Trophoblast cell (in vitro differentiated cells and primary cell): Measurements from ENCODE around the gene GRB7.

Experiments
- DNase-seq, 2 donors: peaks; one replicate each; pipeline ENCODE4 v3.0.0-alpha.2; 2016
- H2AFZ ChIP-seq: 2 replicates; pipeline ENCODE4 v1.6.1; 2013; ENCODE audit warnings: low read length, moderate library complexity, mild to moderate bottlenecking; ENCODE audit not compliant: insufficient read depth, poor library complexity
- H2AK5ac ChIP-seq: 2 replicates; pipeline ENCODE4 v1.6.1; 2013; ENCODE audit warnings: mild to moderate bottlenecking, low read length
- H2BK120ac ChIP-seq: 2 replicates; pipeline ENCODE4 v1.6.1; 2013; ENCODE audit warnings: low read length, mild to moderate bottlenecking, moderate library complexity; ENCODE audit not compliant: insufficient read depth, poor library complexity
- H2BK12ac ChIP-seq: 2 replicates; pipeline ENCODE4 v1.6.1; 2013; ENCODE audit warnings: mild to moderate bottlenecking, low read length, moderate library complexity
- H2BK5ac ChIP-seq: 2 replicates; pipeline ENCODE4 v1.6.1; 2013; ENCODE audit warnings: low read length, low read depth, moderate library complexity, mild to moderate bottlenecking; ENCODE audit not compliant: poor library complexity
- H3K14ac ChIP-seq: 2 replicates; pipeline ENCODE4 v1.6.1; 2013; ENCODE audit warnings: mild to moderate bottlenecking, low read length
- H3K18ac ChIP-seq: 2 replicates; pipeline ENCODE4 v1.6.1; 2013; ENCODE audit warnings: mild to moderate bottlenecking, low read length
- H3K23ac ChIP-seq: 2 replicates; pipeline ENCODE4 v1.6.1; 2013; ENCODE audit warnings: low read length
- H3K27ac ChIP-seq: 2 replicates; pipeline ENCODE4 v1.5.1; 2013; ENCODE audit warnings: low read depth, mild to moderate bottlenecking, inconsistent platforms, low read length, moderate library complexity
- H3K27me3 ChIP-seq: 2 replicates; pipeline ENCODE4 v1.6.1; 2013; ENCODE audit warnings: inconsistent platforms, mild to moderate bottlenecking, low read length, moderate library complexity; ENCODE audit not compliant: insufficient read depth
- H3K36me3 ChIP-seq, 2 experiments: 1 replicate in 1 of 2; 2 replicates in 1 of 2; pipeline ENCODE4 v1.6.1; 2013; ENCODE audit warnings: low read length in 2 of 2, mild to moderate bottlenecking in 2 of 2, moderate library complexity in 1 of 2; ENCODE audit not compliant: insufficient read depth in 2 of 2, control insufficient read depth in 1 of 2
- H3K4ac ChIP-seq: 2 replicates; pipeline ENCODE4 v1.6.1; 2013; ENCODE audit warnings: low read depth, mild to moderate bottlenecking, low read length, moderate library complexity
- H3K4me1 ChIP-seq, 2 experiments: 1 replicate in 1 of 2; 2 replicates in 1 of 2; pipeline ENCODE4 v1.6.1; 2013; ENCODE audit warnings: low read length in 2 of 2, mild to moderate bottlenecking in 2 of 2, moderate library complexity in 1 of 2; ENCODE audit not compliant: insufficient read depth in 2 of 2, control insufficient read depth in 1 of 2
- H3K4me2 ChIP-seq: 2 replicates; pipeline ENCODE4 v1.6.1; 2013; ENCODE audit warnings: inconsistent platforms, mild to moderate bottlenecking, low read length, moderate library complexity
- H3K4me3 ChIP-seq: 2 replicates; pipeline ENCODE4 v1.5.1; 2013; ENCODE audit warnings: mild to moderate bottlenecking, low read depth, low read length, inconsistent platforms
- H3K79me1 ChIP-seq: one replicate; pipeline ENCODE4 v1.6.1; 2013; ENCODE audit warnings: low read length
- H3K79me2 ChIP-seq: 2 replicates; pipeline ENCODE4 v1.6.1; 2013; ENCODE audit warnings: low read length, mild to moderate bottlenecking; ENCODE audit not compliant: control insufficient read depth, insufficient read depth, poor library complexity
- H3K9ac ChIP-seq: 2 replicates; pipeline ENCODE4 v1.6.1; 2013; ENCODE audit warnings: mild to moderate bottlenecking, low read length
- H3K9me3 ChIP-seq: 2 replicates; pipeline ENCODE4 v1.6.1; 2013; ENCODE audit warnings: low read depth, mild to moderate bottlenecking, control low read depth, inconsistent platforms, low read length; ENCODE audit not compliant: insufficient read depth
- H4K12ac ChIP-seq: 2 replicates; pipeline ENCODE4 v1.6.1; 2013; ENCODE audit warnings: low read depth, mild to moderate bottlenecking, low read length, moderate library complexity
- H4K8ac ChIP-seq: 2 replicates; pipeline ENCODE4 v1.6.1; 2013; ENCODE audit warnings: low read depth, mild to moderate bottlenecking, low read length, moderate library complexity
- H4K91ac ChIP-seq: one replicate; pipeline ENCODE4 v1.6.1; 2013; ENCODE audit warnings: low read depth, mild to moderate bottlenecking, low read length, moderate library complexity
- WGBS: extraction: QIAGEN DNeasy Blood & Tissue Kit; methylation state at CpG from one replicate; pipeline ENCODE4 v1.1.7; 2013; ENCODE audit warnings: missing lambda C conversion rate; ENCODE audit not compliant: insufficient read length, insufficient coverage; ENCODE audit errors: extremely low coverage; 5-methylcytosine and 5-hydroxymethylcytosine counted together

Gene GRB7

GRCh38 chr17:39782980-39783379 lies 45.2 kb downstream of the GRB7 start:
- H3K9me3 ChIP-seq, result no peaks in the 10 kb centered on the region
- H3K9ac ChIP-seq, result no peak overlapping the region
- no peak overlapping the region for H4K12ac ChIP-seq
- H2AFZ ChIP-seq, result no peak overlapping the region
- H3K79me1 ChIP-seq, result peaks cover 2% of the 10 kb centered on the region
- H3K23ac ChIP-seq, result no peak overlapping the region
- no peak overlapping the region for H3K18ac ChIP-seq
- no peak overlapping the region for H3K14ac ChIP-seq
- no peak overlapping the region for H2AK5ac ChIP-seq
- H2BK5ac ChIP-seq, result no peak overlapping the region
- H3K27me3 ChIP-seq, result no peaks in the 10 kb centered on the region
- H3K27ac ChIP-seq, result no peak overlapping the region
- no CpG with 5 or more reads among the region's 1 CpG for WGBS
- no peak overlapping the region for H3K4me2 ChIP-seq
- no peaks in the 10 kb centered on the region for H3K79me2 ChIP-seq
- peak in 1 of 2 donors; percentile 68 for DNase-seq
- peaks cover 0 to 7% of the 10 kb centered on the region in 2 experiments for H3K4me1 ChIP-seq
- H3K36me3 ChIP-seq, result no peaks in the 10 kb centered on the region
- no peak overlapping the region for H3K4ac ChIP-seq
- no peak overlapping the region for H4K8ac ChIP-seq
- no peak overlapping the region for H2BK12ac ChIP-seq
- no peak overlapping the region for H2BK120ac ChIP-seq
- no peak overlapping the region for H3K4me3 ChIP-seq
- H4K91ac ChIP-seq, result no peak overlapping the region

- H3K14ac ChIP-seq, result no peak overlapping the region
- H2BK5ac ChIP-seq, result no peak overlapping the region
- H2BK120ac ChIP-seq, result no peak overlapping the region
- no peak overlapping the region for H4K8ac ChIP-seq
- no peak overlapping the region for H4K12ac ChIP-seq
- no peaks in the 10 kb centered on the region for H3K79me2 ChIP-seq
- no peak overlapping the region for H3K27ac ChIP-seq
- no peak overlapping the region for H3K4me3 ChIP-seq
- H3K27me3 ChIP-seq, result no peaks in the 10 kb centered on the region
- H2AK5ac ChIP-seq, result no peak overlapping the region
- H3K18ac ChIP-seq, result no peak overlapping the region
- H3K9me3 ChIP-seq, result no peaks in the 10 kb centered on the region
- H3K4ac ChIP-seq, result no peak overlapping the region
- no peak overlapping the region for H3K9ac ChIP-seq
- H2BK12ac ChIP-seq, result no peak overlapping the region
- no peaks in the 10 kb centered on the region for H3K36me3 ChIP-seq
- H3K79me1 ChIP-seq, result peaks cover 2% of the 10 kb centered on the region
- H3K23ac ChIP-seq, result no peak overlapping the region
- peaks cover 0 to 6% of the 10 kb centered on the region in 2 experiments for H3K4me1 ChIP-seq
- no peak overlapping the region for H3K4me2 ChIP-seq
- DNase-seq, result no peak
- no peak overlapping the region for H4K91ac ChIP-seq
- H2AFZ ChIP-seq, result no peak overlapping the region
These were observed 49.3 kb downstream of the GRB7 start for GRCh38 chr17:39787041-39787440.

- no peak overlapping the region for H3K23ac ChIP-seq
- no peak overlapping the region for H2AK5ac ChIP-seq
- H2BK12ac ChIP-seq, result no peak overlapping the region
- no peak overlapping the region for H3K4ac ChIP-seq
- no peak overlapping the region for H4K12ac ChIP-seq
- no peak overlapping the region for H3K9ac ChIP-seq
- no peaks in the 10 kb centered on the region for H3K9me3 ChIP-seq
- no peak overlapping the region for H4K91ac ChIP-seq
- H3K27me3 ChIP-seq, result no peaks in the 10 kb centered on the region
- H3K27ac ChIP-seq, result no peak overlapping the region
- 100% methylated on average over 1 of the region's 8 CpGs for WGBS
- no peak overlapping the region for H3K4me3 ChIP-seq
- no peaks in the 10 kb centered on the region for H3K36me3 ChIP-seq
- H2AFZ ChIP-seq, result no peak overlapping the region
- peak; percentile 97 to 98 for DNase-seq
- peaks cover 0 to 1% of the 10 kb centered on the region in 2 experiments for H3K4me1 ChIP-seq
- H4K8ac ChIP-seq, result no peak overlapping the region
- no peak overlapping the region for H3K18ac ChIP-seq
- H3K14ac ChIP-seq, result no peak overlapping the region
- no peaks in the 10 kb centered on the region for H3K79me2 ChIP-seq
- no peaks in the 10 kb centered on the region for H3K79me1 ChIP-seq
- no peak overlapping the region for H2BK5ac ChIP-seq
- H3K4me2 ChIP-seq, result no peak overlapping the region
- H2BK120ac ChIP-seq, result no peak overlapping the region
These were observed 50.2 kb downstream of the GRB7 start for GRCh38 chr17:39787743-39788484.

GRCh38 chr17:39791111-39791992 lies 53.6 kb downstream of the GRB7 start:
- Histone ChIP-seq H2BK12ac (no peak overlapping the region), H3K36me3 (no peaks in the 10 kb centered on the region), H3K4me2 (no peak overlapping the region), H3K9me3 (no peaks in the 10 kb centered on the region), H3K9ac (no peak overlapping the region), H2BK120ac (no peak overlapping the region), H3K79me1 (no peaks in the 10 kb centered on the region), H3K4me3 (no peak overlapping the region), H4K8ac (no peak overlapping the region), H3K23ac (no peak overlapping the region), H3K27me3 (peaks cover 2% of the 10 kb centered on the region), H3K14ac (no peak overlapping the region), H4K12ac (no peak overlapping the region), H3K79me2 (no peaks in the 10 kb centered on the region), H2BK5ac (no peak overlapping the region), H4K91ac (no peak overlapping the region), H3K18ac (no peak overlapping the region), H3K4me1 (peaks cover 0 to 1% of the 10 kb centered on the region in 2 experiments), H2AFZ (no peak overlapping the region), H3K4ac (no peak overlapping the region), H3K27ac (no peak overlapping the region), H2AK5ac (no peak overlapping the region)
- peak; percentile 76 to 90 for DNase-seq
- no CpG with 5 or more reads among the region's 6 CpGs for WGBS
